KMS-11 (cell line): ENCODE results near the gene ATP1A3.

Source experiments
- H2AFZ ChIP-seq: fragments of 200-600 bp; sonication (generic); 2 replicates; pipeline ENCODE4 v1.6.1; 2016; ENCODE audit warnings: antibody characterized with exemption, mixed run types, low read depth
- H3K27ac ChIP-seq: fragments of 200-600 bp; sonication (generic); 2 replicates; pipeline ENCODE4 v1.6.1; 2016; ENCODE audit warnings: mild to moderate bottlenecking, mixed run types
- H3K27me3 ChIP-seq: fragments of 200-600 bp; sonication (generic); 2 replicates; pipeline ENCODE4 v1.6.1; 2017; ENCODE audit warnings: mild to moderate bottlenecking, low read depth, mixed run types, moderate library complexity; ENCODE audit not compliant: insufficient read depth
- H3K36me3 ChIP-seq: fragments of 200-600 bp; sonication (generic); 2 replicates; pipeline ENCODE4 v1.6.1; 2017; ENCODE audit warnings: mild to moderate bottlenecking, mixed run types; ENCODE audit not compliant: insufficient read depth
- H3K4me1 ChIP-seq: fragments of 200-600 bp; sonication (generic); 2 replicates; pipeline ENCODE4 v1.6.1; 2016; ENCODE audit warnings: mild to moderate bottlenecking, low read depth, mixed run types; ENCODE audit not compliant: poor library complexity, severe bottlenecking
- H3K4me2 ChIP-seq: fragments of 200-600 bp; sonication (generic); 2 replicates; pipeline ENCODE4 v1.7.0; 2016; ENCODE audit warnings: mild to moderate bottlenecking, mixed run types
- H3K4me3 ChIP-seq: fragments of 200-600 bp; sonication (generic); IDR thresholded peaks from 2 replicates; pipeline ENCODE4 v1.6.1; 2017; ENCODE audit warnings: low read depth, low read length, mixed read lengths; ENCODE audit not compliant: insufficient read depth
- H3K79me2 ChIP-seq: fragments of 200-600 bp; sonication (generic); 2 replicates; pipeline ENCODE4 v1.6.1; 2016; ENCODE audit warnings: low read depth, mixed run types; ENCODE audit not compliant: insufficient read depth
- H3K9ac ChIP-seq: fragments of 200-600 bp; sonication (generic); 2 replicates; pipeline ENCODE4 v1.6.1; 2016; ENCODE audit warnings: mild to moderate bottlenecking, mixed run types
- H4K20me1 ChIP-seq: fragments of 200-600 bp; sonication (generic); 2 replicates; pipeline ENCODE4 v1.6.1; 2016; ENCODE audit warnings: mild to moderate bottlenecking, mixed run types; ENCODE audit not compliant: insufficient read depth
- TF ChIP-seq, protein P1 (sequence below): fragments of 200-600 bp; sonication (generic); conservative IDR thresholded peaks from 2 replicates; pipeline ENCODE4 v1.6.1; 2017; ENCODE audit warnings: low read depth, mild to moderate bottlenecking, antibody characterized with exemption, low read length, moderate library complexity, mixed read lengths

The ATP1A3 gene

GRCh38 chr19:42003506-42004294 is 9.7 kb upstream of the ATP1A3 start:
- no peaks in the 10 kb centered on the region for H4K20me1 ChIP-seq
- TF ChIP-seq, protein P1, sequence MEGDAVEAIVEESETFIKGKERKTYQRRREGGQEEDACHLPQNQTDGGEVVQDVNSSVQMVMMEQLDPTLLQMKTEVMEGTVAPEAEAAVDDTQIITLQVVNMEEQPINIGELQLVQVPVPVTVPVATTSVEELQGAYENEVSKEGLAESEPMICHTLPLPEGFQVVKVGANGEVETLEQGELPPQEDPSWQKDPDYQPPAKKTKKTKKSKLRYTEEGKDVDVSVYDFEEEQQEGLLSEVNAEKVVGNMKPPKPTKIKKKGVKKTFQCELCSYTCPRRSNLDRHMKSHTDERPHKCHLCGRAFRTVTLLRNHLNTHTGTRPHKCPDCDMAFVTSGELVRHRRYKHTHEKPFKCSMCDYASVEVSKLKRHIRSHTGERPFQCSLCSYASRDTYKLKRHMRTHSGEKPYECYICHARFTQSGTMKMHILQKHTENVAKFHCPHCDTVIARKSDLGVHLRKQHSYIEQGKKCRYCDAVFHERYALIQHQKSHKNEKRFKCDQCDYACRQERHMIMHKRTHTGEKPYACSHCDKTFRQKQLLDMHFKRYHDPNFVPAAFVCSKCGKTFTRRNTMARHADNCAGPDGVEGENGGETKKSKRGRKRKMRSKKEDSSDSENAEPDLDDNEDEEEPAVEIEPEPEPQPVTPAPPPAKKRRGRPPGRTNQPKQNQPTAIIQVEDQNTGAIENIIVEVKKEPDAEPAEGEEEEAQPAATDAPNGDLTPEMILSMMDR, result no peak
- no peak overlapping the region for H3K9ac ChIP-seq
- no peak overlapping the region for H3K4me3 ChIP-seq
- H3K4me1 ChIP-seq, result no peaks in the 10 kb centered on the region
- no peak overlapping the region for H2AFZ ChIP-seq
- no peak overlapping the region for H3K27ac ChIP-seq
- H3K27me3 ChIP-seq, result peaks cover 79% of the 10 kb centered on the region
- H3K36me3 ChIP-seq, result no peaks in the 10 kb centered on the region
- H3K4me2 ChIP-seq, result no peak overlapping the region
- no peaks in the 10 kb centered on the region for H3K79me2 ChIP-seq

DNA sequence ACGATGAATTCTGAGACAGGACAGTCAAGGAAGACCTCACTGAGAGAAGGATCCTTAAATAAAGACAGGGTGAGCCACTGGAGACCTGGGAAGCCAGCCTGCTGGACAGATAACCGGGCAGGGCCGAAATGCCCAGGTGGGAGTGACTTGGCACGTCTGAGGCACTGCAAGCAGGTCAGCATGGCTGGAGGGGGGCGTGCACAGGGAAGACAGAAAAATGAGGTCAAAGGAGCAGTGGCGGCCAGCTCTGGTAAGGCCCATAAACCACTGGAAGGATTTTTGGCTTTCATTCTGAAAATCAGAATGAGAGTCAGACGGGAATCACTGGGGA is 5.8 kb upstream of the ATP1A3 start:
- Histone ChIP-seq H2AFZ (no peak overlapping the region), H3K4me3 (no peak overlapping the region), H4K20me1 (no peaks in the 10 kb centered on the region), H3K36me3 (no peaks in the 10 kb centered on the region), H3K79me2 (no peaks in the 10 kb centered on the region), H3K27ac (no peak overlapping the region), H3K9ac (no peak overlapping the region), H3K4me2 (no peak overlapping the region), H3K27me3 (peaks cover 89% of the 10 kb centered on the region), H3K4me1 (no peaks in the 10 kb centered on the region)
- TF ChIP-seq, protein P1, result no peak

DNA sequence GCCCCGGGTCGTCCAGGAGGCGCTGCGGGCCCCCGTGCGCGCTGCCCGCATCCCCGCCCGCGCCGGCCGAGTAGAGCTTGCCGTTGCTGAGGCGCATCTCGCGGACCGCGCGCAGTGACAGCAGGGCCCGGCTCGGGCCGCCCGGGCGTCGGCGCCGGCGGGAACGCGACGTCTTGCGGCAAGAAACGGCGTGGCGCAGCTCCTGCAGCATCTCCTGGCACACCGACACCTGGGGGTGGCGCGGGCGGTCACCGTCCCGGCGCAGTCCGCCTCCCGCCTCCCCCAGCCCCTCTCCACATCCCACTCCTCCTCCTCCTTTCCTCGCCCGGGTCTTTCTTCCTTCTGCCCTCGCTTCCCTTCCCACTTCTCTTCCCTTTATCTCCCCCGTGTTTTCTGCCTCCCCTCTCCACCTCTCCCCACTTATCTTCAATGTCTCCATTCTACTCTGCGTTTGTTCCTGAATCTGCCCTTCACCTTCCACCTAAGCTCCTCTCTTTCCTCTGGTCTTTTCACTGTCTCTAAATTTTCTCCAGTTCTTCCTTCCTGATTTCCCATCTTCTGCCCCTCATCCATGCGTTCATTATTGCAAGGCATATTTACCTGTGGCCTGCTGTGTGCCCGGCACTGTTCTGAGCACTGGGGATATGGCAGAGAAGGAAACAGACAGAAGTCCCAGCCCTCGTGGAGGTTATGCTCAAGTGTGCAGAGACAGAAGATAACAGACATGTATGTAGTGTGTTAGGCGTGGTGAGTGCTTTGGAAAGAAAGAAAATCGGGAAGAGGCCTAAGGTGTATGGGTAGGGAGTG is 5.2 kb upstream of the ATP1A3 start:
- Histone ChIP-seq H3K4me2 (no peak overlapping the region), H3K9ac (no peak overlapping the region), H3K36me3 (no peaks in the 10 kb centered on the region), H3K27ac (no peak overlapping the region), H4K20me1 (no peaks in the 10 kb centered on the region), H3K79me2 (no peaks in the 10 kb centered on the region), H3K4me3 (no peak overlapping the region), H3K4me1 (no peaks in the 10 kb centered on the region), H3K27me3 (peaks cover 87% of the 10 kb centered on the region), H2AFZ (no peak overlapping the region)
- TF ChIP-seq, protein P1, result no peak

- no peaks in the 10 kb centered on the region for H3K79me2 ChIP-seq
- no peak overlapping the region for H3K9ac ChIP-seq
- no peak overlapping the region for H2AFZ ChIP-seq
- H4K20me1 ChIP-seq, result no peaks in the 10 kb centered on the region
- no peak overlapping the region for H3K4me2 ChIP-seq
- H3K36me3 ChIP-seq, result no peaks in the 10 kb centered on the region
- peaks cover 81% of the 10 kb centered on the region for H3K27me3 ChIP-seq
- TF ChIP-seq, protein P1, result no peak; the same call in 1 of the 2 replicates
- no peak overlapping the region for H3K4me3 ChIP-seq
- no peaks in the 10 kb centered on the region for H3K4me1 ChIP-seq
- no peak overlapping the region for H3K27ac ChIP-seq
Measured at GRCh38 chr19:41998246-41999020, 4.4 kb upstream of the ATP1A3 start.
